ENCODE results near the gene GRK5. TPM values are rescaled to one million over a fixed set of nuclear protein-coding genes. Genes with fewer than 3 reads are reported as not detected.
"Not testable (repeated sequence)": the region's sequence is repeated elsewhere in the genome, so short reads cannot be mapped to it uniquely, and the experiment has no call there.

GRK5 gene
- total RNA-seq, 1 donor, result 10.6 TPM

DNA sequence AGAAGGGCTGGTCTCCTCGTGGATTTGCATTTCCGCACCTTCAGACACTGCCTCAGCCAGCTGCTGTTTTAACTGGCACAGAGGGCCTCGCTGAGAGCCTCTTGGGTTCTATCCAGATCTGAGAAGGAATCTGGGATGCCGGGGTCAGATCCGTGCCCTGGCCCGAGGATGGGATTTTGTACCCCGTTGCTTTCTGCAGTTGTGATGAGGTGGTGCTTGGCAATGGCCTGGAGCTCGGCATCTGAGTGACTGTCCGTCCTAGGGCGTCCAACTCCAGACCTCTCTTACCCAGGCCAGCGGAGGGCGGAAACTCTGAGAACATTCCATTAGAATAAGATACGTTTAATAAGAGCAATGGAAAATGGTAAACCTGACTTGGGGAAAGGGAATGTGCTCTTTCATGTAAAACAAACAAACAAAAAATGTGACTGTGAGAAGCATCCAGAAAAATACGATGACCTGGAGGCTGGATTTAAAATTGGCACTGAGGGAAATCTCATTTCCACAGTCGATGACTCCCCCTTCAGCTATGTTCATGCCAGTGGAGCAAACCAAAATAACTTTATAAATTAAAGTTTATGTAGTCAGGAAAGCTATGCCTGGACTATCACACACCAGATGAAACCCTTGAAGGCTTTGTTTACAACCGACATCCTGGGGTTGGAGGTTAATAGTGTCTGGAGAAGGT is 39.6 kb downstream of the GRK5 start:
- no peaks in the 10 kb centered on the region for H3K27me3 ChIP-seq (ENCODE audit: insufficient read depth, low read length)
- H3K9me3 ChIP-seq (ENCODE audit: low read depth, low read length), result no peaks in the 10 kb centered on the region

DNA sequence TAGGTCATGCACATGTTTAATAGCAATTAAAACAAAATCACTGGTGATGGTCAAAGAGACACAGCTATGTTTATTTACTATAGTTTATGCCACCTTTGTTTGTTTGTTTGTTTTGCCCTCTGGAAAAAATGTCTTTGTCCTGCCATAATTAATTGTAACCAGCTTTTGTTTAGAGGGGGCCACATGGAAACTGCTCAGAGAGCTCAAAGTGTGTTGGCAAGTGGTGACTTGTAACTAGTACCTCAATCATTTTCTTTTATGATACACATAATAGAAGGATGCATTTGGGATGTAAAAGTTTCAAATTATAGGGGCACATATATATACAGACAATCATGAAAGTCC is 40.2 kb downstream of the GRK5 start:
- Histone ChIP-seq H3K9me3 (ENCODE audit: low read depth, low read length) (no peaks in the 10 kb centered on the region), H3K4me3 (ENCODE audit: low read length) (no peak overlapping the region), H3K27me3 (ENCODE audit: insufficient read depth, low read length) (no peaks in the 10 kb centered on the region), H3K4me1 (ENCODE audit: insufficient read depth, low read length) (no peaks in the 10 kb centered on the region)

More for the DNA sequence above, 39.6 kb downstream of the GRK5 start:
- Histone ChIP-seq H3K4me1 (ENCODE audit: insufficient read depth, low read length) (no peaks in the 10 kb centered on the region), H3K4me3 (ENCODE audit: low read length) (no peak overlapping the region)

DNA sequence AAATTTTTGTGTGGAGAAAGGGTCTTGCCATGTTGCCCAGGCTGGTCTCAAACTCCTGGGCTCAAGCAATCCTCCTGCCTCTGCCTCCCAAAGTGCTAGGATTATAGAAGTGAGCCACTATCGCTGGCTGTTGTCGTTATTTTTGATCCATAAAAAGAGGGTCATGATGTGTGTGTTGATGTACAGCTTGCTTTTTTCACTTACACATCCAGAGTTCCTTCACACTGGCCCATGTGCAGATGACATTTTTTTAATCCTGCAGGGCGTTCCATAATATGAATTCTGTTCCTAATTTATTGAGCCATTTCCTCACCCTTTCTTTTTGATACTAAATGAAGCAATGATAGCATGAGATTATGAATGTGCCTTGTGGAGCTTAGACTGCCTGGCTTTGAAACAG is 40.8 kb downstream of the GRK5 start:
- Histone ChIP-seq H3K4me3 (ENCODE audit: low read length) (no peak overlapping the region), H3K9me3 (ENCODE audit: low read depth, low read length) (no peaks in the 10 kb centered on the region), H3K4me1 (ENCODE audit: insufficient read depth, low read length) (no peaks in the 10 kb centered on the region), H3K27me3 (ENCODE audit: insufficient read depth, low read length) (no peaks in the 10 kb centered on the region)

DNA sequence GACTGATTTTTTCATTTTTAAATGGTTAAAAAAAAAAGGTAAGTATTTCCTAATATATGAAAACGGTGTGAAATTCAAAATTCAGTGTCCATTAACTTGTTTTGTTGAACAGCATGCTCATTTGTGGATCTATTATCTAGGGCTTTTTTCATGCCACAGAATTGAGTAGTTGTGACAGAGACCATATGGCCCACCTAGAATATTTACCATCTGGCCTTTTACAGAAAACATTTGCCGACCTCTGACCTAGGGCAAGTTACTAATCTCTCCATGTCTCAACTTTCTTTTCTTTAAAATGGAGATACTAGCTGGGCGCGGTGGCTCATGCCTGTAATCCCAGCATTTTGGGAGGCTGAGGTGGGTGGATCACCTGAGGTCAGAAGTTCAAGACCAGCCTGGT is 41.3 kb downstream of the GRK5 start:
- H3K4me3 ChIP-seq (ENCODE audit: low read length), result no peak overlapping the region
- no peaks in the 10 kb centered on the region for H3K27me3 ChIP-seq (ENCODE audit: insufficient read depth, low read length)
- no peaks in the 10 kb centered on the region for H3K9me3 ChIP-seq (ENCODE audit: low read depth, low read length)

DNA sequence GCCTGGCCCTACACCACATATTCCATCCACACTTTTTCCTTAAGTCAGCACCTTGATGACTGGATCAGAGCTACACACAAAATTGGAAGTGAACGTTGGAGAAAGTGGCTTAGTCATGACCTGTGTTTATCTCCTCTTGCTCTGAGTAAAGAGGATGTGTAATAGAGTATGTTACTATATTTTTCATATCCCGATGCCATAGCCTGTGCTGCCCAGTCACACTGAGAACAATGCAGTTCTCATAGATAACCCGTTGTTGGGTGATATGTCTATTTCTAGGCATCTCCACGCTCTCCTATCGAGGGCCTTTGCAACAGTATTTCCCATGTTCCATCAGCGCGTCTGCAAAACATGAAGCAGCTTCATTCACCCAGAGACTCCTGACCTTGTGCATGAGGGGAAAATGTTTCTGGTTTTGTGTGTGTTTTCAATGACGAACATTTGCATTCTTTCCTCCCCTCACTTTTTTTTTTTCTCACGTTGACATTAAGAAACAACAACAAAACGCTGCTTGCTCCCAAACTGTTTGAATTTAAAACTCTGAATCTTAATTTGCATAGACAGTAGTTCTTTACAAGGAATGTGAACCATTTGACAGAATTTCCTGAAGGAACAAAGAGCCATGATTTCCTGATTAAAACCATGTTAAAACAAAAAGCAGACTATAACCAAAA is 43.4 kb downstream of the GRK5 start:
- Histone ChIP-seq H3K27me3 (ENCODE audit: insufficient read depth, low read length) (no peaks in the 10 kb centered on the region), H3K4me3 (ENCODE audit: low read length) (no peak overlapping the region), H3K9me3 (ENCODE audit: low read depth, low read length) (no peaks in the 10 kb centered on the region), H3K4me1 (ENCODE audit: insufficient read depth, low read length) (no peaks in the 10 kb centered on the region)

More for the DNA sequence above, 41.3 kb downstream of the GRK5 start:
- no peaks in the 10 kb centered on the region for H3K4me1 ChIP-seq (ENCODE audit: insufficient read depth, low read length)

DNA sequence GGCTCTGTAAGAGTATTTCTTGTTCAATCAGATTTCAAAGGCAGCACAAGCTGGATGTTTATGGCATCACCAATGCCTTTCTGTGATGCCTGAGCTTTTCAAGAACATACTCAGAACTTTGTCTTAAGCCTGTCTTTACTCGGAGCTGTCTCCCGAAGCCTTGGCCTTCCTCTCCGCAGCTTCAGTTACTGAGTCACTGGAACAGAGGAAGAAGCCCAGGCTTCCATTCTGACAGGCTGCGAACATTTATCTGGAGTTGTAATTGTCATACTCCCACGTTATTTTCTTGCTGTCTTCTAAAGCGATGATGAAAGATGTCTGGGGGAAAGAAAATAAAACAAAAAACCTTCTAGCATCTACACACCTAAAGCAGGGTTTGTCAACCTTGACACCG is 43.9 kb downstream of the GRK5 start:
- H3K4me3 ChIP-seq (ENCODE audit: low read length), result no peak overlapping the region
- H3K9me3 ChIP-seq (ENCODE audit: low read depth, low read length), result no peaks in the 10 kb centered on the region
- no peaks in the 10 kb centered on the region for H3K4me1 ChIP-seq (ENCODE audit: insufficient read depth, low read length)
- H3K27me3 ChIP-seq (ENCODE audit: insufficient read depth, low read length), result no peaks in the 10 kb centered on the region

DNA sequence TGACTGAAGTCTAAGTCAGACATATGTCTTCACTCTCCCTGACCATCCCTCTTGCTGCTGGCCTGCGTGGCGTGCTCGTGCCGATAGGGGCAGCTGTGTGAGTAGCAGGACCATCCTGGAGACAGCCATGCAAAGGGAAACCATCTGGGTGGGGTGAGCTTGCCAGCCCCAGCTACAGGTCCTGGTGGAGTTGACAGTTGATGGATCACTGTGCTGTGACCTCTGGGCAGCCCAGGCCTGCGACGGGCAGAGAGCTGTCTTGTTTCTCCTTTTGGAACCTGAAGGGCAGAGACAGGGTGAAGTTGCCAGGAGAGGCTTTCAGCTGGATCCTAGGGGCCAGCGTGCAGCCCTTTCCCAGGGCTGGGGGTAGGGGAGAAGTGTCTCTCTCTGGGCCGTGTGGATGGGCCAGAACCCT is 44.7 kb downstream of the GRK5 start:
- no peak overlapping the region for H3K4me3 ChIP-seq (ENCODE audit: low read length)
- H3K9me3 ChIP-seq (ENCODE audit: low read depth, low read length), result no peaks in the 10 kb centered on the region
- no peaks in the 10 kb centered on the region for H3K27me3 ChIP-seq (ENCODE audit: insufficient read depth, low read length)
- H3K4me1 ChIP-seq (ENCODE audit: insufficient read depth, low read length), result no peaks in the 10 kb centered on the region

DNA sequence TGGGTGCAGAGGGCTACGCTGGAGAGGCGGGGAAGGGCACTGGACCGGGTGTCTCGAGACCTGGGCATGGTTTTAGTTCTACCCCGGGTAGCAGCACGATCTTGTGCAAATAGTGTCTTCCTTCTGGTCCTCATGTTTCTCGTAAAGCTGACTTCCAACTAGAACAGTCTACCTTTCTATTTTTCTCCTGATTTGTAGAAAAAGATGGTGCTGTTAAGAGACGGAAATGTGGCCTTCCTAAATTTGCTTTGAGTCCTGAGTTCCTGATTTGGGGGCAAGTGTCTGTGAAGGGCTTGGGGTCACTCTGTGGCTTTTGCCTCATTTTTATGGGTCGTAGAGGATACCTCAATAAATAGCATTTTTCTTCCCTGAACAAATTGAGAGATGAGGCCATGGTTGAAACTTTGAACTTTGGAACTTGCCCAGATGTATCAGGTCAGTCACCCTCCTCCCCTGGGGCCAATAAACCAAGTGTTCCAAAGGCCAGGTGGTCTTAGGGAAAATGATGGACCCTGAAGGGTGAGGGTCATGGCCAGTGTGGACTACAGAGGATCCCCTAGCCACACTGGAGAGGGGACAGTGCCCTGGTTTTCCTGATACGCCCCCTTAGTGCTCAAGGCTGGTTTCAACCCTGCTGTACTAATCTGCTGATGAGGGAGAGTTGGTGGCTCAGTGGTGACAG is 45.2 kb downstream of the GRK5 start:
- no peak overlapping the region for H3K4me3 ChIP-seq (ENCODE audit: low read length)
- H3K9me3 ChIP-seq (ENCODE audit: low read depth, low read length), result no peaks in the 10 kb centered on the region
- H3K27me3 ChIP-seq (ENCODE audit: insufficient read depth, low read length), result no peaks in the 10 kb centered on the region
- no peaks in the 10 kb centered on the region for H3K4me1 ChIP-seq (ENCODE audit: insufficient read depth, low read length)

DNA sequence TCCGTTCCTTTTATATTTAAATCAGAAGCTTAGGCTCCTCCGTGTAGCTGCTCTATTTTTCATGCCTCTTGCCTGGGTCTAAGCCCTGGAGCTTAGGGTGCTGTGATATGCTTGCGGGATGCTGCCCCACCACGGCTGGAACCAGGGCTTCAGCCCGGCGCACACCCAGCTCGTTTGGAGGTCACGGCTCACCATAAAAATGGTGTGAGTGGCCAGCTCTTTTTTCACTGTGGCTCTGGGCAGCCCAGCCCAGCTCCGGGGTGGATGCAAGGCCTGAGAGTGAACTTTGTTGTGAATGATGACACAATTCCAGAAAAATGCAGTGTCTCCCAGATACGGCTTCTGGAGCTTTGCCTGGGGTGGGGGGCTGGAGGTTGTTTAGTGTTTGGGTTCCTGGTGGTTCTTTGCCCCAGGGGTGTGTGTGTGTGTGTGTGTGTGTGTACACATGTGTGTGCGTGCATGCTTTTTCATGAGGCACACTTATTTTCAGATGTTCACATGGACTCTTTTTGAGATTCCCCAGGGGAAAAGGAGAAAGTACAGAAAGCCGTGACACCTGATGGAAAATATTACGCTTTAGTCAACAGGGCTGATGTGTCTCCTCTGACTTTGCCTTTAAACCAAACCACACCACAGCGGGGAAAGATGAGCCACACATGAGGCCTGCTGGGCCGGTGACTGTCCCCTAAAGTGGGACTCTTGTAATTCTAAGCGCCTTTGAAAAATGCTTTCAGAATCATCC is 46.2 kb downstream of the GRK5 start:
- H3K27me3 ChIP-seq (ENCODE audit: insufficient read depth, low read length), result no peaks in the 10 kb centered on the region
- H3K4me1 ChIP-seq (ENCODE audit: insufficient read depth, low read length), result no peaks in the 10 kb centered on the region
- no peaks in the 10 kb centered on the region for H3K9me3 ChIP-seq (ENCODE audit: low read depth, low read length)
- H3K4me3 ChIP-seq (ENCODE audit: low read length), result no peak overlapping the region

DNA sequence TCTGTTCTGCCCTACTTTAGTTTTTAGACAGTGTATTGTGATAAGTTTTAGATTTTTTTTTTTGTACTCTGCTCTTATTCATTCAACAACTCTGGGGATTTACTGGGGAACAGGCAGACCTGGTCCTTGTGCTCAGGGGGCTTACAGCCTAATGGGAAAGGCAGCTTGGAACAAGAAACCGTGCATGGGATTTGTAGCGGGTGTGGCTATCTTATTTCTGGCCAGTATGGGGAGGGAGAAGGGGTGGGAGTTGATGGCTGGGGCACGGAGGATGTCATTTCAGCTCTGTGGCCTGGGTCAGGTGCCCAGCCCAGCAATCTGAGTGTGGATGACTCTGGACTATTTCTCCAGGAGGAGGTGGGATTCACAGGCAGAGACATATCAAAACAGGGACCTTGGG is 47.0 kb downstream of the GRK5 start:
- Histone ChIP-seq H3K4me3 (ENCODE audit: low read length) (no peak overlapping the region), H3K27me3 (ENCODE audit: insufficient read depth, low read length) (no peaks in the 10 kb centered on the region), H3K4me1 (ENCODE audit: insufficient read depth, low read length) (no peaks in the 10 kb centered on the region), H3K9me3 (ENCODE audit: low read depth, low read length) (no peaks in the 10 kb centered on the region)

DNA sequence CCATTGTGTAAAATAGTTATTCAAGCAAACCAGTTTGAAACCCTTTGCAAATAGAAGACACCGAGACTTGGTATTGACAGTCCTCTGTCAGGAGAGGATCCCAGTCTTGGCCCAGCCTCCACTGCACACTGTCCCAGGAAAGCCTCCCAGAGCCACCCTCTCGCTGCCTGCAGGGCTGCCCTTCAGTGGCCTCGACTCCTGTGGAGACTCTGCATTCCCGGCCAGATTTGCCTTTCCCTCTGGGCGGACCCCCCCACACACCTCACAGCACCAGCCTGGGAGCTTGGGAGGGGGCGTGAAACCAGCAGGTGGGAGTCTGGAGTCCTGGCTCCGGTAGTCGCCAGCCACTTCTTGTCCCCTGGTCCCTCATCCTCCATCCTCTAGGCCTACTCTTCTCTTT is 48.7 kb downstream of the GRK5 start:
- Histone ChIP-seq H3K4me3 (ENCODE audit: low read length) (no peak overlapping the region), H3K27me3 (ENCODE audit: insufficient read depth, low read length) (no peaks in the 10 kb centered on the region), H3K4me1 (ENCODE audit: insufficient read depth, low read length) (no peaks in the 10 kb centered on the region), H3K9me3 (ENCODE audit: low read depth, low read length) (no peaks in the 10 kb centered on the region)

DNA sequence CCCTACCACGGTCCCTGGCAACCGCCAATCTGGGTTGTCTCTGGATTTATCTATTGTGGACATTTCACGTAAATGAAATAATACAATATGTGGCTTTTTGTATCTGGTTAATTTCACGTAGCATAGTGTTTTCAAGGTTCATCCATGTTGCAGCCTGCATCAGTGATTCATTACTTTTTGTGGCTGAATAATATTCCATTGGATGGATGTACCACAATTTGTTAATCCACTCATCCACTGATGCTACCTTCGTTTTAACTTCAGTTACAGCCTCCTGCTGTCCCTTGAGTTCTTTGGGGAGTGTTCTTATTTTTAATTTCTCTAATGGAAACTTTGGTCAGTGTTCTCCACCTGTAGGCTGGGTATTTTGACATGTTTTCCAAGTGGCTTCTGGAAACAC is 49.5 kb downstream of the GRK5 start:
- no peaks in the 10 kb centered on the region for H3K4me1 ChIP-seq (ENCODE audit: insufficient read depth, low read length)
- no peak overlapping the region for H3K4me3 ChIP-seq (ENCODE audit: low read length)
- H3K9me3 ChIP-seq (ENCODE audit: low read depth, low read length), result no peaks in the 10 kb centered on the region
- no peaks in the 10 kb centered on the region for H3K27me3 ChIP-seq (ENCODE audit: insufficient read depth, low read length)

DNA sequence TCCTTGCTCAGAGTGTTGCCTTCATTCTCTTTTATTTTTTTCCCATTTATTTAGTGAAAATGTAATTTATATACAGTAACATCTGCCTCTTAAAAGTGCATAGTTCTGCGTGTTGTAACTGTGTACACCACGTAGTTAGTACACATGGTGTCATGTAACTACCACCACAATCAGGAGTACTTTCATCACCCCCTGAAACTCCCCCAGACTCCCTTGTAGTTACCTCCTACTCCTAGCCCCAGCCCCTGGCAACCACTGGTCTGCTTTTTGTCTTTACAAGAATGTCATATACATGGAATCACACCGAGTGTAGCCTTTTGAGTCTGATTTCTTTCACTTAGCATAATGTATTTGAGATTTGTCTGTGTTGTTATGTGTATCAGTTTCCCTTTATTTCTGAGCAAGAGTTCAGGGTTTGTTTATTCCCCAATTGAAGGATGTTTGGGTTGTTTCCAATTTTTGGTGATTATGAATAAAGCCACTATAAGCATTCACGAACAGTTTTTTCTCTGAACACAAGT is 50.6 kb downstream of the GRK5 start:
- Histone ChIP-seq H3K27me3 (ENCODE audit: insufficient read depth, low read length) (no peaks in the 10 kb centered on the region), H3K4me1 (ENCODE audit: insufficient read depth, low read length) (no peaks in the 10 kb centered on the region), H3K9me3 (ENCODE audit: low read depth, low read length) (no peaks in the 10 kb centered on the region), H3K4me3 (ENCODE audit: low read length) (no peak overlapping the region)

DNA sequence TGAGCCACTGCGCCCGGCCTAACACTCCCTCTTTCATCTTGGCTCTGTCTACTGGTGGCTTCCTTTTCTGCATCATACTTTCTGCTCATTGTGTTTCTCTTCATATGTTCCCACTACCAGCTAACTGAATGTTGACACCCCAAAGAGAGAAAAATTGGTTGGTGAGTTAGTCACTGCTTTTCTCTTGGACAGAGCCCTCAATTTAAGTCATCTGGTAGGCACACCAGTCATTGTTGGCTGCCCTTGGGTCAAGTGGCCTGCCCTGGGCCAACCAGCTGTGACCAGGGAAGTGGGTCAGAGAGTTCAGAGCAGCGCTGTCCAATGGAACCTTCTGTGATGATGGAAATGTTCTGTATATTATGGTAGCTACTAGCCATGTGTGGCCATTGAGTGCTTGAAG is 52.0 kb downstream of the GRK5 start:
- Histone ChIP-seq H3K4me1 (ENCODE audit: insufficient read depth, low read length) (no peaks in the 10 kb centered on the region), H3K9me3 (ENCODE audit: low read depth, low read length) (no peaks in the 10 kb centered on the region), H3K4me3 (ENCODE audit: low read length) (no peak overlapping the region), H3K27me3 (ENCODE audit: insufficient read depth, low read length) (no peaks in the 10 kb centered on the region)

DNA sequence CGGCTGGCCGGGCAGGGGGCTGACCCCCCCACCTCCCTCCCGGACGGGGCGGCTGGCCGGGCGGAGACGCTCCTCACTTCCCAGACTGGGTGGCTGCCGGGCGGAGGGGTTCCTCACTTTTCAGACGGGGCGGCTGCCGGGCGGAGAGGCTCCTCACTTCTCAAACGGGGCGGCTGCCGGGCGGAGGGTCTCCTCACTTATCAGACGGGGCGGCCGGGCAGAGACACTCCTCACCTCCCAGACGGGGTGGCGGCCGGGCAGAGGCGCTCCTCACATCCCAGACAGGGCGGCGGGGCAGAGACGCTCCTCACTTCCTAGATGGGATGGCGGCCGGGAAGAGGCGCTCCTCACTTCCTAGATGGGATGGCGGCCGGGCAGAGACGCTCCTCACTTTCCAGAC is 53.6 kb downstream of the GRK5 start:
- not testable (repeated sequence) for H3K9me3 ChIP-seq (ENCODE audit: low read depth, low read length); H3K4me1 ChIP-seq (ENCODE audit: insufficient read depth, low read length); H3K4me3 ChIP-seq (ENCODE audit: low read length); H3K27me3 ChIP-seq (ENCODE audit: insufficient read depth, low read length)
